Right hindlimb (tissue), 1 donor: Measurements from ENCODE around the gene LCN6.
"Not testable (repeated sequence)": the region's sequence is repeated elsewhere in the genome, so short reads cannot be mapped to it uniquely, and the experiment has no call there.

Source experiments
- DNase-seq: peaks from one replicate; pipeline ENCODE4 v3.0.0-alpha.2; 2018

The LCN6 gene

DNA sequence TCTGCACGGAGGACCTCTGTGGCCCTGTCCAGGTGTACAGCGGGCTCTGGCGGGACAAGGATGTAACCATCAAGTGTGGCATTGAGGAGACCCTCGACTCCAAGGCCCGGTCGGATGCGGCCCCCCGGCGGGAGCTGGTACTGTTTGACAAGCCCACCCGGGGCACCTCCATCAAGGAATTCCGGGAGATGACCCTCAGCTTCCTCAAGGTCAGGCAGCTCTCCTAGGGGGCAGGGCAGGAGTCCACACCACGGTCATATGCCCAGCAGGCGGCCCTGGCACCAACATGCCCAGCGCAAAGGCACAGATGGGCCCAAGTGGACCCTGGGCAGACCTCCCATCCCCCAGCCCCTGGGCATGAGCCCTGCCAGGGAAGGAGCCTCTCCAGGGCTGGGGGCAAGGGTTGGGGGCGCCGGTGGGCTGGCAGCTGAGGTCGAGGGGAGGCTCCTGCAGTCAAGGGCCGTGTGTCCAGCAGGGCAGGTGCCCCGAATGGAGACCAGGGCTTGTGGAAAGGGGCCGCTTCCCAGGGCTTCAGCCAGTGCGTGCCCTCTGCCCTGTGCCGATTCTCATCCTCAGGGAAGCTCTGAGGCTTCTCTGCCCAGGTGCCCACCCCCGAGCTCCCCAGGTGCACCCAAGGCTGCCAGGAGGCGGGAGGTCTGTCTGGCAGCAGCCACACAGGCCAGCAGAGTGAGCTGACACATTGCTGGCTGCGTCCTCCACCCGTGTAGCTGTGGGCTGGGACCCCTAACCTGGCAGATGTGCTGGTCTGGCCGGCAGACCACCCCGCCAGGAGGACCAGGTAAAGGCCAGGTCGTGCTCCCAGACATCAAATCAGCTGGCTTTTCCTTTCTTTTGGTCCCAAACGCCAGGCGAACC is 26.0 kb downstream of the LCN6 start:
- DNase-seq: no peak

DNA sequence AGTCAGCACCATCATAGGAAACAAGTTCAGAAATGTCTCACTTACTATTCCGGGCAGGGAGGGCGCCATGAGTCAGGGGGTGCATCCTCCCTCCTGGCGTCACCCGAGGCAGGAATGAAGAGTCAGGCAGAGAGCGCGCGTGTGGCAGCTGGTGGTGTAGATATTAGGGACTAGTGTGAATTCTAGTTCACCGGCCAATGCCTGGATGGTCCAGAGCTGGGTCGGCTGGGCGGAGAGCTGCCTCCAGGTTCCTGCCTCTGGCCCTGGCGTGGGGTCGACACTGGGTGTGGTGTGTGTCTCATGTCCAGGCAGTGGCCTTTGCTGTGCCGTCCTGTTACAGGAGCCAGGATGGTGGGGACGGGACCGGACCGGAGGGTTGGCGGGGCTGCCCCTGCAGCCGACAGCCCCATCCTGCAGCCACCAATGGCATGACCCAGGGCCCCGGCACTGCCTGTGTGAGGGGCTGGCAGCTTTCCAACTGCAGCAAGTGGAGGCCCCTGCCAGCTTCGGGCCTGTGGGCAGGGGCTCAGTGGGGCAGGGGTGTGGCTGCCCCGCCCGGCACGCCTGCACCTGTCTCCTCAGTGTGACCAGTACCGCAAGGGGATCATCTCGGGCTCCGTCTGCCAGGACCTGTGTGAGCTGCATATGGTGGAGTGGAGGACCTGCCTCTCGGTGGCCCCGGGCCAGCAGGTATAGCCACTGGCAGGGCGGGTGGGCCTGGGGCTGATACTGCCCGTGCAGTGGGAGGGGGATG is 26.8 kb downstream of the LCN6 start:
- no peak for DNase-seq

DNA sequence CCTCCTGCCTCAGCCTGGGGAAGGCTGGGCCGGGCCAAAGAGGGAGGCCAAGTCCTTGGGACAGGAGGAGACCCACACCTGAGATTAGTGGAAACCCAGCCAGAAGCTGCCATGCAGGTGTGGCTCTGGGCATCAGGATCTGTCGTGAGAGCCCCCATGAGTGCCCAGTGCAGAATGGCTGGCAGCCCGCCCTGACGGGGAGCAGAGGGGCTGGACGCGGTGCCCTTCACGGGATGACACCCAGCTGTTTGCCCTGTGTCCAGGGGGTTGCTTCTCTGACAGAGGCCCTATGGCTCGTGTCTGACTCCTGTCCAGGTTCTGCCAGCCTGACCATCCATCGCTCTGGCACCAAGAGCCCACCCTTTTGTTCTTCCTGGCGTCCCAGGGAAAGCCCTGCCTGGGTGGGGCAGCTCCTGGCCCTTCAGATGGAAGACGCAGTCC is 27.4 kb downstream of the LCN6 start:
- no peak for DNase-seq

DNA sequence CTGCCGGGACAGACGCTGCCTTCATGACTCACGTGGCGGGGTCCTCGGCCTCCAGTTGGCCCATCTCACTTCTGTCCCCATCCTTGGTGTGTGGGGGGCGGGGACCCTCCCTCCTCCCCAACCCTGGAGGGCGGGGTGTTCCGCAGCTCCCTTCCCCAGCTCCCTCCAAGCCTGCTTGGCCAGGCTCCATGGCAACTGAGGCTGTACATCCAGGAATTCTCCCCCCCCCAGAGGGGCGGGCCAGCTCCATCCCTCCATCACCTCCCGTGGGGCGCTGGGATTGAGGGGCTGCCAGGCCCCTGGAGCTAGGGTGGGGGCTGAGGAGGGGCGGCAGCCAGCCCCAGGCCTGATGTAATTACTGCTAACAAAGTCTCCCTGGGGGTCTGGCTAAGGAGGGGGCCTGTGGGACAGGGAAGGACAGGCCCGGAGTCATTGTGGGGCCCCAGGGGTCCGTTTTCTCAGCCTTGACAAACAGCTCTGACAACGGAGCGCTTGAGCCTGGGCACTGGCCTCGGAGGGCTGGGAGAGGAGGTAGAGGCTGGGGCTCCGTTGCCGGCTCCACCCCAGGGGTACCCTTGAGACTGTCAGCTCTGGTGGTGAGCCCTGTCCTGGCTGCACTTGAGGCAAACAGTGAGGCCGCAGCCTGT is 28.0 kb downstream of the LCN6 start:
- DNase-seq: peak; percentile 88

DNA sequence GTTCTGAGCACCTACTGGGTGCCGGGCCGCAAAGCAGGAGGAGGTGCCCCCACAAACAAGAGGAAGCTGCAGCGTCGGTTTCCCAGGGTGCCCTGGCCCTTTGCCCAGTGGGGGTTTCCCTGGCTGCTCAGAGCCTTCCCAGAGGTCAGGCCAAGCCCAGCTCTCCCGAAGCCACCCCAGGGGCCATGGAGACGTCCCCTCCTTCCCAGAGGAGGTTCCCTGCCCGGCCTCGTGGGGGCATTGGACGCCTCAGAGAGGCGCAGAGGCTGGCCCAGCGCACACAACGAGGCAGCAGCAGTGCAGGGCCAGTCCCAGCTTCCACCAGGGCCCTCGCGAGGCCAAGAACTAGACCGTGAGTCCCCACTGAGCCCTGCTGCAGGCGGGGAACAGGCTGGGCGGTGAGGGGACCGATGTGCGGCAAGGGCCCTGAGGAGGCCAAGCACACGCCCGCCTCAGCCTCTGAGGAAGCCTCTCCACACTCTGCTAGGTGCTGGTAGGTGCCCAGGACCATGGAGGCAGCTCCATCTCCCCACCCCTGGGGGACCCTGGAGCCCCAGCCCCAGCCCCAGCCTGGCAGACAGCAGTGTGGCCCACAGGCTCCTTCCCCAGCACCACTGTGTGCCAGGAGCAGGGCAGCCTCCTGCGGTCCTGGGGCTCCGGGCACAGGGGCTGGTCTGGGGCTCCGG is 29.0 kb downstream of the LCN6 start:
- no peak for DNase-seq

DNA sequence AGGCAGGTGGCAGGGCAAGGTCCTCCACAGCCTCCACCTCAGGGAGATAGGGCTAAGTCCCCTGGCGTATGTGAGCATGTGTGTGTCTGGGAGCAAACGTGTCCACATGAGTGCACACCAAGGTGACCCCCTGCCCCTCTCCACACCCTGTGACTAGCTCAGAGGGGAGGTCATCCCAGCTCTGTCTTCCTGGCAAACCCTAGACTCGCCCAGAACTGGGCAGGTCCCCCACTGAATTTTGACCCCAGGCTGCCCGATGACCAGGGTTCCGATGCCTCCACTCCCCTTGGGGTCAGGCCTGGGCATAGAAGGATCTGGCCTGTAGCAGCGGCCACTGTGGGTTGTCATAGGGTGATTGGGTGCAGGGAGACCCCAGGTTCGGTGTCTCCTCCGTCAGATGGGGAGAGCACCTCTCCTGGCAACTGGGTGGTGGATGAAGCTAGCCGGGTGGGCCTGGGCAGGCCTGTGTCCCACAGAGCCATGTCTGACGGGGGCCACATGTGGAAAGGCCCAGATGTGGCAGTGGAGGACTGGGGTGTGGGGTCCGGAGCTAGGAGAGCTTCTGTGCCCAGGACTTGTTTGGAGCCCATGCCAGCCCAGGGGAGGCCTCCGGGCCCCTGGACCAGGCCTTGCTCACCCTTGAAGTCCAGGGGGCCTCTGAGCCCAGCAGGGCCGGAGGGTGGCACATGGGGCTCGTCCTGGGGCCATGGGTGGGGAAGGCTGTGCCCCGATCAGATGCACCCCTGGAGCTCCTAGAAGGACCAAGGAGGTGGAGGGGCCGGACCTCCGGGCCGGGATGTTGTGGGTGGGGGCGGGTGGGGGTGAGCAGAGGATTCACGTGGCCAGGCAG is 29.8 kb downstream of the LCN6 start:
- DNase-seq: no peak

DNA sequence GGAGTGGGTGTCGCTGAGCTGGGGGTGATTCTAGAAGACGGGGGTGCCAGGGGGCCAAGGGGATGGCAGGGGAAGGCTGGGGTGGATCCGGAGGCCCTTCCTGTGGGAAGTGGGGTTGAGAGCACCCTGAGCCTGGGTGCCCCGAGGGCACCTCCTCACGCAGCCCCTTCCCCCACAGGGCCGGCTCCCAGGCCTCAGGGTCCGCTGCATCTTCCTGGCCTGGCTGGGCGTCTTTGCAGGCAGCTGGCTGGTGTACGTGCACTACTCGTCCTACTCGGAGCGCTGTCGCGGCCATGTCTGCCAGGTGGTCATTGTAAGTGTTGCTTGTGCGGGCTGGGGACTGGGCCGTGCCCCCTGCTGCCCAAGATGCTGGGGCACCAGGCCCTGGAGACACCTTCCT is 30.9 kb downstream of the LCN6 start:
- no peak for DNase-seq

DNA sequence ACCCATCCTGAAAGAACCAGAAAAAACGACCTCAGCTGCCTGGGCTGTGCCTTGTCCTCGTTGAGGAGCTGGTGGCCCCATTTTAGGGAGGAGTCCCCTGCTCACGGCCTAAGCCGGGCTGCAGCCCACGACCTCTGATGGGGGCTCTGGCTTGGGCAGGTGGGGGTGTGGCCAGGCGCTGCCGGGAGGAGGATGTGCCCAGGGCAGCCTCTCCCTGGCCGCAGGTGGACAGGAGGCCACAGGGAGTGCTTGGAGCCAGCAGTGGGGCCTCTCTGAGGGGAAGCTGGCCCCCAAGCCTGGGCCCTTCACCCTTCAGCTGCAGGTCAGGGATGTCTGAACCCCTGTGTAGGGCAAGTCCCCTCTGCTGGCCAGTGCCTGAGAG is 33.4 kb downstream of the LCN6 start:
- no peak for DNase-seq

DNA sequence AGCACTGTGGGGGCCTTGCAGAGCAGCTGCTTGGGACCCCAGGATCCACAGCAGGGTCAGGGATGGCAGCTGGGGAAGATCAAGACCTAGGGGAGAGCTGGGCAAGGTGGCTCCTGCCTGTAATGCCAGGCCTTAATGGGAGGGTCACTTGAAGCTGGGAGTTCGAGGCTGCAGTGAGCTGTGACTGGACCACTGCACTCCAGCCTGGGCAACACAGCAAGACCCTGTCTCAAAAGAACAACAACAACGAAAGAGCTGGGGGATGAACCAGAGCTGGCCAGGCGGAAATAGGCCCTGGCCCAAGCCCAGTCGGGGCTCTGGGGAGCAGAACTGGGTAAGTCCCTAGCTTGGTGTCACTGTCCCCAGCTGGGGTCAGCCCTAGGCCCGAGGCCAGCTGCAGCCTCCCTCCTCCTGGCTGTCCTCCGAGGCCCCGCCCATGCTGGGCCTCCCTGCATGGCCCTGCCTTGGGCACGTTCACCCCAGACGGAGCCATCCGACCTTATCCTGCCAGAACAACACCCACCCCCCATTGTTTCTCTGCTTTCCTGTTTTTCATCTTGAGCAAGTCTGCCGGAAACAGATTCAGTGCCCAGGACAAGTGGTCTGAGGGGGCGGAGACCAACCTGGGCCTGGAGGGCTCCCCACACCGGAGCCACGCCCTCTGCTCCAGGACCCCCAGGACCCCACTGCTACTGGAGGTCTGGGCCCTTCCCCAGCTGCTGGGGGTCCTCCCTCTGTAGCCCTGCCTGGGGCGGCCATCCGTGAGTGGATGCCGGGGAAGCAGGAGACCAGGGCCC is 34.0 kb downstream of the LCN6 start:
- DNase-seq: no peak

DNA sequence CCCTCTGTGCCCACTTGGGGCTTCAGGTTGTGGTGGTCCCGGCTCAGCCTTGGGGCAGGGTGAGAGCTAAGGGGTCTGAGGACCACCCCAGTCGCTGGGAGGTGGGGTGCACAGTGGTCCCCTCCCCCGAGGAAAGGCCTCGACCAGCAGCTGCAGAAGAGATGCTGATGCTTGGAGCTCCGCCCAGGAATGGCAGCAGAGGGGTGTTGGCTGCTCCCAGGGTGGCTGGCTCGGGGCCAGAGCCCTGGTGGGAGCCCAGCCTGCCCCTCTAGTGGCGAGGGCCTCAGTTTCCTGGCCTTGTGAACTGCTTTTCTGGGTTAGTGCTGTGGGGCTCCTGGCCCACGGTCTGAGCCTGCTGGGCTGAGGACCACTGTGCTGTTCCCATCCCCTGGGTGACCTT is 34.8 kb downstream of the LCN6 start:
- DNase-seq: no peak

DNA sequence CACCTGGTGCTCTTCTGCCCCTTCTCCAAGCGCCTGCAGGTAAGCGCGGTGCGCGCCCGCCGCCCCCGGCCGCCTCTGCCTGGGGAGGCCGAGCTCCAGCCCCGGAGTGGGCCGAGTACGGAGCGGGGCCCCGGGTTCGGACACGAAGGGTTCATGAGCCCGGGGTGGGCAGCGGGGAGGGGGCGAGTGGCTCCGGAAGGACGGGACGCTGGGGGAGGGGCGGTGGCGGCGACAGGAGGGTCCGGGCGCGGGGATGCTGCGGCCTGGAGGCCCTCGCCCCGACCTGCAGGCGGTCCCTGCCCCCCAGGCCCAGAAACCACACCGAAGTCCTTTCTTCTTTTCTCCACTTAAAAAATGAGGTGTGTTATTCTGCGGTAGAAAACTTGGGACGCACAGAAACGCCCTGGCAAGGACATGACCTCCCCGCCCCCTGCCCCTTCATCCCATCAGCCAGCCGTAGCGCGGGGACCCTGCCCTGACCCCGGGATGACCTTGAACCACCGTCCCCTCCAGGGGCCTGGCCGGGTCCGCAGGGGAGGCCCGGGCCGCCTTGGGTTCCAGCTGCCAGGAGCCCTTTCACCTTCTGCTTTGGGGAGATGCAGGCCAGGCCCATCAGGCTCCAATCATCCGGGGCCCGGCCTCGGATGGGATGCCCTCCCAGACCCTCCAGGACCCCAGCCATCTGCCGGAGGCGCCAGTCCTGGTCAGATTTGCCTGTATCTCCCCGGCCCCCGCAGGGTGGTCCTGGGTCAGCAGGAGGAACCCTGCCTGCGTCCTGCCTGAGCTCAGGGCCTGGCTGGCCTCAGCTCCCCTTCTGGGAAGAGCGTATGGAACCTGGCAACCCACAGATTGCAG is 35.4 kb downstream of the LCN6 start:
- DNase-seq: no peak

DNA sequence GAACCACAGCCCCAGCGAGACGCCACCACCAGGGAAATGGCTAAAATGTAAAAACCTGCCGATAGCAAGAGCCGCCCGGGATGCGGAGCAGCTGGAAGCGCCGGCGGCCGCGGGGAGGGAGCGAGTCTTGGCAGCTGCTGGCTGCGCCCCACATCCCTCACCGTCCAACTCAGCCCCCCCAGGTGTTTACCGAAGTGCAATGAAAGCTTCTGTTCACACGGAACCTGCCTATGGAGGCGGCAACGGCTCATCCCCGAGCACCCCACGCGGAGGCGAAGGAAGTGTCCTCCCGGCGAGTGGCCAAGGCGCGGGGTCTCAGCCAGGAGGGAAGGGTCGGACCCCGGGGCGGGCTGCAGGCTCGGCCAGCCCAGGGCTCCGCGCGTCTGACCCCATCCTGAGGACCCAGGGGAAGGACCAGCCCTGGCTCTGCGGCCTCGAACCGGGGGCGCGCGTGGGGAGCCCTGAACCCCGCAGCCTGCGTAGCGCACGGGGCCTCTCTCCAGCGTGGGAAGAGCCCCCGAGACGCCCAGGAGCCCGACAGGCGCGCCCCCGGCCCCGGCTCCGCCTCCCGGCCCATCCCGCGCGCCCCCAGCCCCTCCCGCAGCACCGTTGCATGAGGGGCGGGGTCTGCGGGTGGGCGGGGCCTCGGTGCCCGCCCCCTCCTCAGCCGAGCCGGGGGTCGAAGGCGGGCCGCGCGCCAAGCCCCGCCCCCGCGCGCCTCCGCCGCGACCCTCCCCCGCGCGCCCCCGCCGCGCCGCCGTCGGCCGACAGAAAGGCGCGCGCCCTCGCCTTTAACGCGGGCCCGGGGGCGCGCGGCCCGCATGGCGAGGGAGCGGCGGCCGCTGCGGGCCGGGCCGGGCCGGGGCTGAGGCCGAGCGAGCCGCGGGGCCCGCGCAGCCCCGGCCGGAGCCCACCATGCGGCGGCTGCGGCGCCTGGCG is 36.3 kb downstream of the LCN6 start, which contains the start of gene DIPK1B:
DIPK1B (plus strand) TSS at position 822 of the 939 bp plus-strand sequence; CDS start at position 916, 94 bp downstream.
- no peak for DNase-seq

DNA sequence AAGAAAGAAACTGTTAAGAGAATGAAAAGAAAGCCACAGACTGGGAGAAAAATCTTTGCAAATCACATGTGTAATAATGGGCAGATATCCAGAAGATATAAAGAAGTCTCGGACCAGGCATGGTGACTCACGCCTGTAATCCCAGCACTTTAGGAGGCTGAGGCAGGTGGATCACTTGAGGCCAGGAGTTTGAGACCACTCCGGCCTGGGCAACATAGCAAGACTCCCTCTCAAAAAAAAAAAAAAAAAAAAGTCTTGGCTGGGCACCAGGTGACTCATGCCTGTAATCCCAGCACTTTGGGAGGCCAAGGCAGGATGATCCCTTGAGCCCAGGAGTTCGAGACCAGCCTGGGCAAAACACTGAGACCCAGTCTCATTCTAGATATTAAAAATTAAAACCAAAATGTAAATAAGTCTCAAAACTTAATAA is 37.1 kb downstream of the LCN6 start:
- DNase-seq: not testable (repeated sequence)

DNA sequence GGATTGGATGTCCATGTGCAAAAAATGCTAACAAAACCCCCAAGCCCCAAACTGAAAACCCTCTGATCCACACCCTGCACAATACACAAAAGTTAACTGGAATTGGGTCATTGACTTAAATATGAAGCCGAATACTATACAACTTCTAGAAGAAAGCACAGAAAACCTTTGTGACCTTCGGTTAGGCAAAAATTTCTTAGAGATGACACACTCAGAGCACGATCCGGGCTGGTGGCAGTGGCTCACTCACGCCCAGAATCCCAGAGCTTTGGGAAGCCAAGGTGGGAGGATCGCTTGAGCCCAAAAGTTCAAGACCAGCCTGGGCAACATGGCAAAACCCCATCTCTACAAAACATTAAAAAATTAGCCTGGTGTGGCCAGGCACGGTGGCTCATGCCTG is 37.8 kb downstream of the LCN6 start:
- no peak for DNase-seq

DNA sequence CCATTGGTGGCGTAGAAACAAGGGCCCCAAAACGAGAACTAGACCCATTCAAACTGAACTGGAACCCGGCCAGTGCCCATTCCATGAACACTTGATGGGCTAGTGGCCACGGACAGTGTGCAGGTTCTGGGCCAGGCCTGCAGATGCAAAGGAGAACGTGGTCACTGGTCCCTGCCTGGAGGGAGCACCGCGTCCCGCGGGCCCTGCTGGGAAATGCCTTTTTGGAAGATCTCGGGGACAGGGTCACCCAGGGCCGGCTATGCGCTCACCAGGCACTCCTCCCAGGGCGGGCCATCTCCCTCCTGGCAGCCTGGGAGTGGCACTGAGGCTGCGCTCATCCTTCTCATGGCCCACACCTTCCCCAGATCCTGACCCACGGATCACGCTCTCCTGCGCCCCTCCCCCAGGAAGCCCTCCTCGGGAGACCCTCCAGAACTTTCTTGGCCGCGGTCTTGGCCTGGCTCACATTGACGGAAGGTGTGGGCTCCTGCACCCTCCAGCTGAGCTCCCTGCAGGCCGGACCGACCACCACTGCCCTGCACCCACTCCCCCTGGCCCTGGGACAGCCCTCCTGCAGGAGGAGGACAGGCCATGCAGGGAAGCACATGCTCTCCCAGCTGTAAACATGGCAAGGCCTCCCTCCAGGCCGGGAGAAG is 38.7 kb downstream of the LCN6 start:
- DNase-seq: no peak

DNA sequence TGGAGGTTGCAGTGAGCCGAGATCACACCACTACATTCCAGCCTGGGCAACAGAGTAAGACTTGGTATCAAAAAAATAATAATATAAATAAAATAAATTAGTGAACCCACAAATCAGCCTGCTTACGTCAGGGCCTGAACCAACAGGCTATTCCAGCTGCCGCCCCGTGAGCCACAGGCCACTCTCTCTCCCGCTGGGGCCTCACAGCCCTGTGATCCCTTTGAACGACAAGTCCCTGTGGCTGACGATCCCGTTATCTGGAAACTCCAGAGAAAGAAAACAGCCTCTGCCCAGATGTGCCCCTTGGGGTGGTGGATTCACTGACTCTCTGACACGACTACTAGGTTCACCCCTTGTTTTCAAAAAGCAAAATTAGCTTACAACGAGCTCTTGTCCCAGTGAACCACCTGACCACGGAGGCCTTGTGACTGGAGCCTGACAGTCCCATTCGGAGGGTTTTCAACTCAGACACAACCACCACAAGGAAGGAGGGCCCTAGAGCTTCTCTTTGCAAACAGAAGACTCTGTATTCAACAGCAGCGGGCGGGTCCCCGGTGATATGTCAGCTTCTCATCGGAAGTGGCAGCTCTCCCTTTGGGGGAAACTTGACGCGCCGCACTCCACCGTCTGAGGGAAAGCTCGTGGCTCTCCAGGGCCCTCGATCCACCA is 40.3 kb downstream of the LCN6 start:
- DNase-seq: no peak

DNA sequence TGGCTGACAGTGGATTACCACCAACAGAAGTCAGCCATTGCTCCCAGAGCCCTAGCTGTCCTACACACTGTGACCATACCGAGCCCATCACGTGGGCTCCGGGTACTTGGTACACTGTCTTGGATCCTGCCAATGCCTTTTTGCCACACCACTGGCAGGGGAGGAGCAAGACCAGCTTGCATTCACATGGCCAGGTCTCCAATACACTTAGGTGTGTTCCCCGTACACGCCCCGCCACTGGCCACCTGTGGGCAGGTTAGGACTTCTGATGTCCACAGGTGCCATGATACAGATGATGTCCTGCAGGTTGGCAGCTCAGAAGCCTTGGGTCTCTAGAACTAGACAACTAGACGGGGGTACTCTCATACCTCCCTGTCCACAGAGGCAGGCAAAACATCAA is 41.3 kb downstream of the LCN6 start:
- no peak for DNase-seq

DNA sequence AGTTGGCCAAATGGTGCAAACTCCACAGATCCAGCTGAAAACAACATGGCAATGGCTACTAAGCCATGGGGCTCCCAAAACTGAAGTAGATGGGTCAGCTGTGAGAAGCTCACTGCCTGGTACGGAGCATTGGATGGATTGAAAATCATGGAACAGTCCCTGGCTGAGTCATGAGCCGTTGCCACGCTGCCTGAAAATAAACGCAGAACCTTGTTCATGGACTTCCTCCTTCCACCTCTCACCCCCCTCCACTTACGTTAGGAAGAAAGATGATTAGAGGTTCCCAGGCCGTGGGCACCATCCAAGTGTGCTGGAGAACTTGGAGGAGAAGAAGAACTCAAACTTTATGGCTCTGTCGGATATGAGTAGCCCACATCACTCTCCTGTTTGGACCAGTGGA is 42.8 kb downstream of the LCN6 start:
- no peak for DNase-seq
